ENCODE results near the gene OR3A2.

DNA sequence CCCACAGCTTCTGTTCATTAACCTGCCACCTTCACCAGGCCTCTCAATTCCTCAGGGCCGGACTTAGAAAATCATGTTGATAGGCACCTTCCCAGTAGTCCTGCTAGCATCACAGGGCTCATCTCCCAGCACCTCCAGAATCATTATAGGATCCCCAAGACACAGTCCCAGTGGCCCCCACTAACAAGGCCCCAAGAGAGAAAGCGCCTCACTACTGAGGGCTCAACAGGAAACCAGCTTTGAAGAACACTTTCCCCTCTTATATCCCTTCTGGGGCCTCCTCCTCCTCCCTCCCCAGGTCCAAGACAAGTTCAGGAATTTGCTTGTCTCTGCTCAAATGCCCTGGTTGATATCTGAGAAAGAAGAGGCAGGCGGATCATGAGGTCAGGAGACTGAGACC, 25.0 kb upstream of the OR3A2 start, which contains the start of gene OR3A3:
- TF ChIP-seq, protein P1, sequence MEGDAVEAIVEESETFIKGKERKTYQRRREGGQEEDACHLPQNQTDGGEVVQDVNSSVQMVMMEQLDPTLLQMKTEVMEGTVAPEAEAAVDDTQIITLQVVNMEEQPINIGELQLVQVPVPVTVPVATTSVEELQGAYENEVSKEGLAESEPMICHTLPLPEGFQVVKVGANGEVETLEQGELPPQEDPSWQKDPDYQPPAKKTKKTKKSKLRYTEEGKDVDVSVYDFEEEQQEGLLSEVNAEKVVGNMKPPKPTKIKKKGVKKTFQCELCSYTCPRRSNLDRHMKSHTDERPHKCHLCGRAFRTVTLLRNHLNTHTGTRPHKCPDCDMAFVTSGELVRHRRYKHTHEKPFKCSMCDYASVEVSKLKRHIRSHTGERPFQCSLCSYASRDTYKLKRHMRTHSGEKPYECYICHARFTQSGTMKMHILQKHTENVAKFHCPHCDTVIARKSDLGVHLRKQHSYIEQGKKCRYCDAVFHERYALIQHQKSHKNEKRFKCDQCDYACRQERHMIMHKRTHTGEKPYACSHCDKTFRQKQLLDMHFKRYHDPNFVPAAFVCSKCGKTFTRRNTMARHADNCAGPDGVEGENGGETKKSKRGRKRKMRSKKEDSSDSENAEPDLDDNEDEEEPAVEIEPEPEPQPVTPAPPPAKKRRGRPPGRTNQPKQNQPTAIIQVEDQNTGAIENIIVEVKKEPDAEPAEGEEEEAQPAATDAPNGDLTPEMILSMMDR (IDR thresholded peaks at IDR 0.05), result no peak
- no peak for TF ChIP-seq POLR2A (IDR thresholded peaks at IDR 0.05)
